Activated T-helper 1 cell treated with anti-CD3 and anti-CD28 coated beads, Interleukin-12 subunit alpha, Interleukin-12 subunit beta, Interleukin-2, Interleukin-4 antibody, amounts not matched to agents 30 ng/mL and 10 ng/mL and 1 ng/mL, durations not matched to agents 14 hours and 24 hours and 36 hours (primary cell): ENCODE measurements around the gene FIGNL1. TPM values are rescaled to one million over a fixed set of nuclear protein-coding genes. Genes with fewer than 3 reads are reported as not detected.
"Not testable (repeated sequence)": the region's sequence is repeated elsewhere in the genome, so short reads cannot be mapped to it uniquely, and the experiment has no call there.

Source experiments
- DNase-seq: peaks from one replicate; pipeline ENCODE4 v3.0.0; 2021; ENCODE audit warnings: low spot score
- H3K27ac Mint-ChIP-seq: one replicate; pipeline ENCODE4 v1.8.0; 2021; ENCODE audit warnings: mild to moderate bottlenecking, mixed read lengths
- H3K27me3 Mint-ChIP-seq: one replicate; pipeline ENCODE4 v1.8.0; 2022; ENCODE audit warnings: mild to moderate bottlenecking, moderate library complexity, mixed read lengths; ENCODE audit not compliant: insufficient read depth
- H3K36me3 Mint-ChIP-seq: one replicate; pipeline ENCODE4 v1.8.0; 2021; ENCODE audit warnings: low read depth, mixed read lengths
- H3K4me1 Mint-ChIP-seq: one replicate; pipeline ENCODE4 v1.8.0; 2021; ENCODE audit warnings: low read depth, mixed read lengths
- H3K4me3 Mint-ChIP-seq: one replicate; pipeline ENCODE4 v1.8.0; 2021; ENCODE audit warnings: mild to moderate bottlenecking, moderate library complexity, mixed read lengths
- H3K9me3 Mint-ChIP-seq: one replicate; pipeline ENCODE4 v1.8.0; 2021; ENCODE audit warnings: mixed read lengths
- intact Hi-C: fragments of 100-400 bp; cut with micrococcal nuclease; formaldehyde crosslinking; loops from one replicate; pipeline ENCODE4 v1.15.1; 2024
- total RNA-seq: library from RNA; stranded (reverse); gene quantifications from 2 replicates; pipeline ENCODE4 v1.2.3, GENCODE V29; 2022

The FIGNL1 gene
- total RNA-seq, 1 donor from 2014 or later: 45.4 TPM

GRCh38 chr7:50466815-50467585 is 16.9 kb upstream of the FIGNL1 start:
- intact Hi-C loops: no loop called here
- DNase-seq: no peak
- peaks cover 12% of the 10 kb centered on the region for H3K27me3 Mint-ChIP-seq
- H3K36me3 Mint-ChIP-seq: no peaks in the 10 kb centered on the region
- no peaks in the 10 kb centered on the region for H3K9me3 Mint-ChIP-seq
- peaks cover 12% of the 10 kb centered on the region for H3K4me1 Mint-ChIP-seq
- no peak overlapping the region for H3K27ac Mint-ChIP-seq
- H3K4me3 Mint-ChIP-seq: no peak overlapping the region

- Mint-ChIP-seq H3K9me3 (no peaks in the 10 kb centered on the region), H3K4me3 (no peak overlapping the region), H3K27me3 (peaks cover 9% of the 10 kb centered on the region), H3K36me3 (no peaks in the 10 kb centered on the region), H3K4me1 (peaks cover 8% of the 10 kb centered on the region), H3K27ac (peak overlapping the region; percentile 66)
- no peak for DNase-seq
- intact Hi-C loops: no loop called here
Measured at GRCh38 chr7:50463035-50463434, 12.9 kb upstream of the FIGNL1 start.

- Mint-ChIP-seq H3K27me3 (peaks cover 12% of the 10 kb centered on the region), H3K36me3 (peaks cover 1% of the 10 kb centered on the region), H3K4me1 (peaks cover 1% of the 10 kb centered on the region), H3K9me3 (no peaks in the 10 kb centered on the region), H3K27ac (no peak overlapping the region), H3K4me3 (no peak overlapping the region)
- no peak for DNase-seq
- intact Hi-C loops: no loop called here
Measured at GRCh38 chr7:50462361-50462760, 12.2 kb upstream of the FIGNL1 start.

- Mint-ChIP-seq H3K9me3 (no peaks in the 10 kb centered on the region), H3K27me3 (peaks cover 13% of the 10 kb centered on the region), H3K4me1 (no peaks in the 10 kb centered on the region), H3K27ac (no peak overlapping the region), H3K4me3 (no peak overlapping the region), H3K36me3 (peaks cover 1% of the 10 kb centered on the region)
- intact Hi-C loops: no loop called here
- DNase-seq: no peak
Measured at GRCh38 chr7:50461695-50462094, 11.5 kb upstream of the FIGNL1 start.

- DNase-seq, intact Hi-C loops, H3K27ac Mint-ChIP-seq, H3K4me3 Mint-ChIP-seq, H3K9me3 Mint-ChIP-seq, H3K36me3 Mint-ChIP-seq, H3K4me1 Mint-ChIP-seq: not testable (repeated sequence)
- peaks cover 24% of the 10 kb centered on the region for H3K27me3 Mint-ChIP-seq
Measured at GRCh38 chr7:50459183-50459582, 9.0 kb upstream of the FIGNL1 start.

GRCh38 chr7:50458651-50459050 is 8.5 kb upstream of the FIGNL1 start:
- H3K4me3 Mint-ChIP-seq, H3K36me3 Mint-ChIP-seq, H3K27ac Mint-ChIP-seq, DNase-seq, H3K4me1 Mint-ChIP-seq, H3K9me3 Mint-ChIP-seq, intact Hi-C loops: not testable (repeated sequence)
- H3K27me3 Mint-ChIP-seq: peaks cover 27% of the 10 kb centered on the region

- no peak for DNase-seq
- H3K36me3 Mint-ChIP-seq: peaks cover 1% of the 10 kb centered on the region
- H3K4me3 Mint-ChIP-seq: no peak overlapping the region
- H3K27ac Mint-ChIP-seq: no peak overlapping the region
- H3K4me1 Mint-ChIP-seq: no peaks in the 10 kb centered on the region
- H3K9me3 Mint-ChIP-seq: no peaks in the 10 kb centered on the region
- H3K27me3 Mint-ChIP-seq: peaks cover 31% of the 10 kb centered on the region
- intact Hi-C loops: no loop called here
Measured at GRCh38 chr7:50456371-50457123, 6.4 kb upstream of the FIGNL1 start.

- peaks cover 30% of the 10 kb centered on the region for H3K27me3 Mint-ChIP-seq
Measured at GRCh38 chr7:50455658-50456057, 5.5 kb upstream of the FIGNL1 start.

GRCh38 chr7:50454968-50455367 is 4.8 kb upstream of the FIGNL1 start:
- Mint-ChIP-seq H3K4me3 (no peak overlapping the region), H3K4me1 (peaks cover 8% of the 10 kb centered on the region), H3K36me3 (peaks cover 3% of the 10 kb centered on the region), H3K9me3 (no peaks in the 10 kb centered on the region), H3K27ac (no peak overlapping the region), H3K27me3 (peaks cover 30% of the 10 kb centered on the region)
- no peak for DNase-seq
- intact Hi-C loops: no loop called here

More at GRCh38 chr7:50455658-50456057, 5.5 kb upstream of the FIGNL1 start:
- intact Hi-C loops: no loop called here
- DNase-seq: no peak
- Mint-ChIP-seq H3K27ac (no peak overlapping the region), H3K9me3 (no peaks in the 10 kb centered on the region), H3K36me3 (peaks cover 1% of the 10 kb centered on the region), H3K4me3 (no peak overlapping the region), H3K4me1 (peaks cover 8% of the 10 kb centered on the region)

GRCh38 chr7:50450590-50451032 is 461 bp upstream of the FIGNL1 start:
- Mint-ChIP-seq H3K27me3 (peaks cover 17% of the 10 kb centered on the region), H3K4me1 (peaks cover 37% of the 10 kb centered on the region), H3K4me3 (peak overlapping the region; percentile 92), H3K36me3 (peaks cover 16% of the 10 kb centered on the region), H3K9me3 (no peaks in the 10 kb centered on the region), H3K27ac (peak overlapping the region; percentile 83)
- no peak for DNase-seq
- intact Hi-C loops: loop anchor here (1.0 kb wide), 2 partner anchors 145 to 673 kb away; no protein-coding TSS in a partner anchor

- no peak for DNase-seq
- Mint-ChIP-seq H3K4me3 (peak overlapping the region; percentile 92), H3K4me1 (peaks cover 42% of the 10 kb centered on the region), H3K27ac (peak overlapping the region; percentile 45), H3K9me3 (no peaks in the 10 kb centered on the region), H3K36me3 (peaks cover 23% of the 10 kb centered on the region), H3K27me3 (peaks cover 11% of the 10 kb centered on the region)
- intact Hi-C loops: loop anchor here (1.0 to 5.0 kb wide), 12 partner anchors 19 to 383 kb away; no protein-coding TSS in a partner anchor
Measured at GRCh38 chr7:50449501-50449880, 659 bp downstream of the FIGNL1 start.

GRCh38 chr7:50448823-50449222 is 1.3 kb downstream of the FIGNL1 start:
- Mint-ChIP-seq H3K4me3 (peak overlapping the region; percentile 92), H3K36me3 (peaks cover 28% of the 10 kb centered on the region), H3K27me3 (peaks cover 8% of the 10 kb centered on the region), H3K4me1 (peaks cover 48% of the 10 kb centered on the region), H3K9me3 (no peaks in the 10 kb centered on the region), H3K27ac (peak overlapping the region; percentile 45)
- intact Hi-C loops: loop anchor here (1.0 to 5.0 kb wide), 14 partner anchors 19 to 383 kb away; no protein-coding TSS in a partner anchor
- DNase-seq: no peak

GRCh38 chr7:50446542-50446960 is 3.6 kb downstream of the FIGNL1 start:
- Mint-ChIP-seq H3K27ac (peak overlapping the region; percentile 78), H3K4me3 (peak overlapping the region; percentile 21), H3K9me3 (no peaks in the 10 kb centered on the region), H3K36me3 (peaks cover 34% of the 10 kb centered on the region), H3K27me3 (no peaks in the 10 kb centered on the region), H3K4me1 (peaks cover 49% of the 10 kb centered on the region)
- DNase-seq: no peak
- intact Hi-C loops: loop anchor here (5.0 kb wide), 1 partner anchor 74 kb away; no protein-coding TSS in a partner anchor
